Measurements from ENCODE around the gene ABCF1. TPM values are rescaled to one million over a fixed set of nuclear protein-coding genes. Genes with fewer than 3 reads are reported as not detected.
A peak's percentile ranks its signal among the peaks of the same experiment; 100 is the strongest.

The ABCF1 gene
- total RNA-seq, 1 donor from 2014 or later = 24.4 TPM

GRCh38 chr6:30599625-30600324, 28.5 kb downstream of the ABCF1 start:
- peak; percentile 5 for ATAC-seq

GRCh38 chr6:30600451-30600961, 29.3 kb downstream of the ABCF1 start:
- DNase-seq (ENCODE audit: low spot score) (peak; percentile 60), ATAC-seq (peak; percentile 1)

More at GRCh38 chr6:30599625-30600324, 28.5 kb downstream of the ABCF1 start:
- no peak for DNase-seq (ENCODE audit: low spot score)

DNA sequence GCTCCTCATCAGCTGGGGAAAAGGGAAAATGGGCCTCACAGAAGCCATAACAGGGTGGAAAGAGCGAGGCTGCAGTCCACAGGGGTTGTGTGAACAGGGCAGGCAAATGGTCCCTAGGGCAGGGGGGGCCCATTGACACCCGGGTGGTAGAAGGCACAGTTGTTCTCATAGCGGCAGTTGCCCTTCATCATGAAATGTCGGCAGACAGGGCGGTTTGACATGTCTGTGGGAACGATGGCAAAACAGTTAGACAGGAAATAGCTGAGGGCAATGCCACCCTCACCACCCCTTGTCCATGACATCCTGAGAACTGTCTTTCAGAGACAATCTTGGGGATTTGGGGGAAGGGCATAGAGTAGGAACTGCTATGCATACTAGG, 30.2 kb downstream of the ABCF1 start:
- no peak for DNase-seq (ENCODE audit: low spot score)
- ATAC-seq = no peak

- DNase-seq (ENCODE audit: low spot score) = no peak
- ATAC-seq = peak; percentile 6
Observed at GRCh38 chr6:30601815-30602641, 30.8 kb downstream of the ABCF1 start.

DNA sequence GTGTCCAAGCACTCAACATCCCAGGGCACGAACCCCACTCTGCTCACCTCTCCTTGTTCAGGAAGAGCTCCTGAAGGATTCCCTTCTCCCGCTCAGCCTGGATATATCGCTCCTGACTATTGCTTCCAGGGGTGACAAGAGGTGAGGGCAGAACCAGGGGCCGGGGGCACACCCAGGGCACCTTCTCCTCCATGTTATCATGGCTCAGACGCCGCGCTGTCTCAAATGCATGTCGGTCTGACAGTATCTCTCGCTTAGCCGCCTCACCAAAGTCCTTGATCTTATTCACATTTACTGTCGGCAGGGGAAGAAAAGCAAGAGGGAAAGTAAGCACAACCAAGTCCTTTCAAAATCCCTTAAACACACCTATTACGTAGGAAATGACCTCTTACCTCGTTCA, 32.7 kb downstream of the ABCF1 start:
- no peak for DNase-seq (ENCODE audit: low spot score)
- no peak for ATAC-seq

GRCh38 chr6:30610065-30610464, 38.8 kb downstream of the ABCF1 start:
- DNase-seq (ENCODE audit: low spot score) (no peak), ATAC-seq (no peak)

GRCh38 chr6:30611150-30611855, 40.1 kb downstream of the ABCF1 start:
- DNase-seq (ENCODE audit: low spot score) (no peak), ATAC-seq (no peak)

DNA sequence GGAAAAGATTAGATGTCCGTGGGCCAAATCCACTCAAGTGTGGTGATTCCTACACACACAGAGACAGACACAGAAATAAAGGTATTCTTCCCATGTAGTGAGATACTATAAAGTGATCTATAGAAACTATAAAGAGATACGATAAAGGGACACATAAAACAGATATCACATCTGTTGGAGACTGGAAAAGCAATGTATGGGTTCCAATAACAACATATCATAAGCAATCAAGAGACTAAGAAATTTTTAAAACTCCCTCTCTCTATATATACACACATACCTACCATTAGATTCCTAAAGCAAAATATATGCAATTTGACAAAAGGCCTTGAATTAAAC, 40.6 kb downstream of the ABCF1 start:
- no peak for DNase-seq (ENCODE audit: low spot score)
- no peak for ATAC-seq

GRCh38 chr6:30612213-30612612, 41.0 kb downstream of the ABCF1 start:
- no peak for DNase-seq (ENCODE audit: low spot score)
- ATAC-seq = no peak

GRCh38 chr6:30612687-30613248, 41.5 kb downstream of the ABCF1 start:
- DNase-seq (ENCODE audit: low spot score) = no peak
- no peak for ATAC-seq

DNA sequence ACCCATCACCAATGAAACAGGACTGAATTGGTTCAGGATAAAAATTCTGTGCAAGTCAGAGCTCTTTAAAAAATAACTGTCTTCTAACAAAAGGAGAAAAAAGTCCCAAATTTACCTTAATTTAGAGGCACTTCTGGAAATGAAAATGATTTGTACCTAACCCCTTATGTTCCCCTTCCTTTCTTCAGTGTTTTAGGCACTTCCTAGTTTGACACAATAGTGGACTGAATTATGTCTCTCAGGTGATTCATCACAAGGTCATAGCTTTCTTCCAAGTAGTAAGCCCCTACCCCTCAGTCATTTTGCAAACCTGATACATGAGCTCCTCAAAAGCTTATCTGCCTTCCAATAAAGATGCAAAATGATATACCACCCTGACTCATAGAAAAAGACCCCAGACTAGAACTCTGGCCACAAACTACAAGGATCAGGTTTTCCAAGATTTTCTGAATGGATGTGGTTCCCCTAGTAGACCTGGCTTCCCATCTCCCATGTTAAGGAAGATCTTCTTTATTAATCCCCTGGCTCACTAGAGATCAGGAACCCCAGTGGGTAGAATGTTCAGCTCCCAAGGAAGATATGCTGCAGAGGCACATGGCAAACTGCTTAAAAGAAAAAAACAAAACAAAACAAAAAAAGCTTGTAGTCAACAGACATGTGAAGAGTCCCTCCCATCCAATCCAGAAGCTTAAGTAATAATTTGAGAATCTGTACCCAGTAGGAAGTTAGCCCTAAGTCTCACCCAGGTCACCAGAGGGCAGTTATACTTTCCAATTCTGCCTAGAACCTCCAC, 42.2 kb downstream of the ABCF1 start:
- DNase-seq (ENCODE audit: low spot score) (no peak), ATAC-seq (no peak)

- ATAC-seq = no peak
- DNase-seq (ENCODE audit: low spot score) = no peak
Observed at GRCh38 chr6:30614044-30614842, 43.0 kb downstream of the ABCF1 start.

GRCh38 chr6:30614843-30615218, 43.6 kb downstream of the ABCF1 start:
- ATAC-seq = peak; percentile 59
- peak; percentile 77 for DNase-seq (ENCODE audit: low spot score)

DNA sequence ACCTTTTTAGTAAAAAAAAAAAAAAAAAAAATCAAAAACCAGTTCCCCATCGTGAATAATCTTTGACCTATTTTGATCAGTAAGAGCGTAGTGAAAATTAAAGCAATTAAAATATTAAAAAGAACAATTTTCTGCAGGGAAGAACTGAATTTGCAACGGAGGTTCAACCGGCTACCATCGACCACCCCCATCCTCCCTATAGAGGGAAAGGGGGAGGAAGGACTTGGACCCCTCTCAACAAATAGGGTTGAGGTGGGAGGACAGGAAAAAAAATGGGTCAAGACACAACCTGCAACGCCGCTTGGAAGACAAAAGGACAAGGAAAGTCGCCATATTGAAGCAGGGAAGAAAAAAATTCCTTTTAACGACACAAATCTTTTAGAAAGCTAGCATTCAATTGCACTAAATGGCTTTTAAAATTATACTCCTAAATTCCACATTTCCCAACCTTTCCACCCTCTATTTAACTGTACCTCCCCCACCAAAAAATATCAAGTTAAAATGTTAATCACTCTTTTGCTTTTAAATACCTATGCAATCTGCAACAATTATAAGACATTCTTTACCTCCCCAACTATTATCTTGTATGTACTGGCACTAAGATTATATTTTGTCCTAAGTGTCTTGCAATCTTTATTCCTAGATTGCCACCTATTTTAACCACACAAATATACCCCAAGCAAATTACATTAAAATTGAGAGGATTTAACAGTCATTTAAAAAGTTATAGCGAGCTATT, 44.1 kb downstream of the ABCF1 start:
- DNase-seq (ENCODE audit: low spot score) = no peak
- no peak for ATAC-seq

DNA sequence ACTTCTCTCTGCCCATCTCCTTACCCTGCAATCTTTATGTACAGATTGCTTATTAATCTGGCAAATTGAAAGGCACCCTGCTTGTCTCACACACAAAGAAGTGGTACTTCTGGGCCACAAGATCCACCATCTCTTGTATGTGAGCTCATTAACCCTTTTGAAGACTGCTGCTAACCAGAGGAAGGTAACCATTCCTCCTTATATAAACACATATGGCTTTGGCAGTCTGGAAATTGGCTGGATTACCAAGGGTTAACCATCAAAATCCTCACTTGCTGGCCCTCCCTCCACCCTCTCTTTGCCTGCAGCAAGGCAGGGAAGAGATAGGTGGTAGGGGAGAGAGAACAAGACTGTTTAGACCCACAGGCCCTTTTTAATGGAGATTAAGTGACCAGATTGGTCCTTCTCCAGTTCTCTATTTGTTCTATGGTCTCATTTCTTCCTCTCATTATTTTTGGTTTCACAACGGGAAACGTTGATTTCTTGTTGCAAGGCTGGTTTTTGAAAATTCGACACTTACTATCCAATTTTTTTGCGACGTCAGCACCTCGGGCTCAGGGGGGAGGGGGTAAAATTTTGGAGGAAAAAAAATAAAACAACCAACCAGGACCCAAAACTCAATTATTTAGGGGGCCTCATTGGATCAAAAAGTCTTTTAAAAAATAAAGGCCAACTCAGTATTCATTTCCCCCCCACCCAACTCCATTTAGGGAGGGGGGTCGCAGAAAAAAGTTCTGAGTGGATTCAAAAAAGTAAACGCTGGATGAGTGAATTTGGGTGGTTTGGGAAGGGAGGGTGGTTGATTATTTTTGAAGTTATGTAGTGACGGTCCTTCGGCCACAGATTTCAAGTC, 44.9 kb downstream of the ABCF1 start:
- DNase-seq (ENCODE audit: low spot score) (no peak), ATAC-seq (no peak)

DNA sequence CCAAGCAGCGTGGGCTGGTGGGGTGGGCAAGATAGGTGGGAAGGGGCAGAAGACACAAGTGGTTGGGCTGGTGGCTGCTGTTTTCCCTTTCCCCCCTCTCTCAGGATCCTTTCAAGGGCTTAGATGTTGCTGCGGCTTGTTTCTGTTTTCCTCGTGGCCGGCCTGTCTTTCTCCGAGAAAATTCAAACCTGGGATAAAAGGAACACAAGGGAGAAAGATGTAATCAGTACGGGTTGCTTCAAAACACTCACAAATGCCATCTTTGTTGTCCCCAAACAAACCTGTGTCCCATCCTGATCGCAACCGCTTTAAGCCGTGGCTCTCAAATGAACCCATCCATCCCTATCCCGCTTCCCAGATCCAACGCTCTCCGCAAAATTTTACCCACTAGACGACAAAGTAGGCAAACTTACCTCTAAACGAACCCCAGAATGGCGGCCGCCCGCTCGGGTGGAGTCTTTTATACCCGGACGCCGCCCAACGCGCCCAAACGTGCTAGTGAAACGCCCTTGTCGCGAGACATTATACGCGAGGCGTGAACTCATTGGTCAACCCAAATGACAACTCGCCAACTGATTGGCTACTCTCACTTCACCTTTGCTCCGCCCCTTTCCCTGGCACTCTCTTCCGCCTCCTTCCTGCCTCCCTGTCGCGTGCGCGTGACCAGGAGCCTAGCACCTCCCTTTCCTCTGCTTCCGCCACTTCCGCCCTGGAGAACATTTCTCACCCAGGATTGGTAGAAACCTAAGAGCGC, 45.7 kb downstream of the ABCF1 start, which contains the start of gene PPP1R10:
TSS of gene PPP1R10 (minus strand) at position 433 of the 754 bp plus-strand sequence. CDS start 7,299 bp downstream, outside the sequence.
- ATAC-seq = peak; percentile 88
- peak; percentile 99 for DNase-seq (ENCODE audit: low spot score)

All from left lobe of liver (tissue), 2 donors.